NCI-H446 treated with DMSO at 0.1 percent for 48 hours (cell line): ENCODE data around the gene UAP1L1.
A peak's percentile ranks its signal among the peaks of the same experiment; 100 is the strongest.
"Not testable (repeated sequence)": the region's sequence is repeated elsewhere in the genome, so short reads cannot be mapped to it uniquely, and the experiment has no call there.

ENCODE experiments used
- DNase-seq: peaks from one replicate; lab custom pipeline; 2025; lab: John Stamatoyannopoulos, UW

The UAP1L1 gene

GRCh38 chr9:137077010-137077747 is at the start of gene UAP1L1:
TSS of gene UAP1L1 (plus strand) at chr9:137077517. CDS start at chr9:137077533, 16 bp downstream.
- DNase-seq: no peak

GRCh38 chr9:137028263-137029057 is 48.9 kb upstream of the UAP1L1 start:
- DNase-seq: no peak

GRCh38 chr9:137029058-137029936 is 48.0 kb upstream of the UAP1L1 start:
- DNase-seq: no peak

GRCh38 chr9:137030006-137030405 is 47.3 kb upstream of the UAP1L1 start:
- DNase-seq: no peak

- no peak for DNase-seq
Measured at GRCh38 chr9:137030538-137031527, 46.5 kb upstream of the UAP1L1 start.

- no peak for DNase-seq
Measured at GRCh38 chr9:137031904-137032640, 45.2 kb upstream of the UAP1L1 start, which contains the start of gene FUT7. TSS of gene FUT7 (minus strand) at chr9:137032088. CDS start at chr9:137031991, 97 bp downstream.

GRCh38 chr9:137032858-137033257 is 44.5 kb upstream of the UAP1L1 start:
- DNase-seq: no peak

GRCh38 chr9:137033481-137033880 is 43.8 kb upstream of the UAP1L1 start:
- not testable (repeated sequence) for DNase-seq

GRCh38 chr9:137034039-137034708 is 43.1 kb upstream of the UAP1L1 start:
- DNase-seq: no peak

GRCh38 chr9:137034709-137035506 is 42.4 kb upstream of the UAP1L1 start:
- DNase-seq: peak; percentile 43

GRCh38 chr9:137035507-137035834 is 41.8 kb upstream of the UAP1L1 start:
- DNase-seq: no peak

- DNase-seq: no peak
Measured at GRCh38 chr9:137035937-137036336, 41.4 kb upstream of the UAP1L1 start.

GRCh38 chr9:137037035-137037434 is 40.3 kb upstream of the UAP1L1 start:
- no peak for DNase-seq

GRCh38 chr9:137037483-137037882 is 39.8 kb upstream of the UAP1L1 start:
- no peak for DNase-seq

GRCh38 chr9:137038916-137039315 is 38.4 kb upstream of the UAP1L1 start:
- no peak for DNase-seq

- DNase-seq: no peak
Measured at GRCh38 chr9:137039611-137040366, 37.5 kb upstream of the UAP1L1 start.

GRCh38 chr9:137040568-137040967 is 36.7 kb upstream of the UAP1L1 start:
- DNase-seq: no peak

- DNase-seq: no peak
Measured at GRCh38 chr9:137041124-137041523, 36.2 kb upstream of the UAP1L1 start.
